ENCODE data around the gene KANSL1L.

- TF ChIP-seq CTCF (conservative IDR thresholded peaks at IDR 0.05 in 1 of 2, IDR thresholded peaks at IDR 0.05 in 1 of 2; ENCODE audit: extremely low read depth in 1 of 2, insufficient read depth in 1 of 2, low read depth in 1 of 2, low read length in 2 of 2) (no peak), EZH2 (IDR thresholded peaks at IDR 0.05; ENCODE audit: borderline replicate concordance, low read length) (no peak)
Measured at GRCh38 chr2:210132239-210132638, 39.0 kb downstream of the KANSL1L start.
